DOHH2 (cell line): ENCODE measurements around the gene CT83.

Experiments used
- CTCF ChIP-seq: fragments of 200-600 bp; sonication (generic); IDR thresholded peaks from one replicate; pipeline ENCODE4 v1.5.1; 2014; ENCODE audit warnings: antibody characterized with exemption, mild to moderate bottlenecking, low read depth, low read length; ENCODE audit not compliant: poor library complexity, severe bottlenecking
- EZH2phosphoT487 ChIP-seq: fragments of 200-600 bp; sonication (generic); IDR thresholded peaks from 2 replicates; pipeline ENCODE4 v1.6.1; 2017; ENCODE audit warnings: borderline replicate concordance, mild to moderate bottlenecking, antibody characterized with exemption, low read length, moderate library complexity, mixed read lengths

- no peak for TF ChIP-seq CTCF
- no peak for TF ChIP-seq EZH2phosphoT487
These were observed 49.5 kb downstream of the CT83 start for GRCh38 chrX:116413273-116413672.
